Activated CD4-positive, alpha-beta T cell treated with anti-CD3 and anti-CD28 coated beads, Interleukin-2, Interleukin-6, amounts not matched to agents 100 ng/mL and 50 ng/mL, durations not matched to agents 16 hours and 8 hours (primary cell): Measurements from ENCODE around the gene OLFM1.
A peak's percentile ranks its signal among the peaks of the same experiment; 100 is the strongest.
"Not testable (repeated sequence)": the region's sequence is repeated elsewhere in the genome, so short reads cannot be mapped to it uniquely, and the experiment has no call there.

Source experiments
- DNase-seq: peaks from one replicate; pipeline ENCODE4 v3.0.0-alpha.2; 2020

The OLFM1 gene

GRCh38 chr9:135156525-135157510 lies 69.3 kb downstream of the OLFM1 start:
- DNase-seq, result peak; percentile 13

- DNase-seq, result no peak
Measured at GRCh38 chr9:135157856-135158563, 70.5 kb downstream of the OLFM1 start.

- no peak for DNase-seq
Measured at GRCh38 chr9:135158564-135158937, 71.1 kb downstream of the OLFM1 start.

- no peak for DNase-seq
Measured at GRCh38 chr9:135159801-135160200, 72.3 kb downstream of the OLFM1 start.

- DNase-seq, result no peak
Measured at GRCh38 chr9:135160862-135161261, 73.4 kb downstream of the OLFM1 start.

GRCh38 chr9:135162599-135162998 lies 75.1 kb downstream of the OLFM1 start:
- DNase-seq, result not testable (repeated sequence)

GRCh38 chr9:135163023-135163780 lies 75.7 kb downstream of the OLFM1 start:
- DNase-seq, result no peak

GRCh38 chr9:135164036-135164435 lies 76.6 kb downstream of the OLFM1 start:
- DNase-seq, result no peak

GRCh38 chr9:135165003-135165711 lies 77.7 kb downstream of the OLFM1 start:
- no peak for DNase-seq

- no peak for DNase-seq
Measured at GRCh38 chr9:135165756-135166519, 78.5 kb downstream of the OLFM1 start.

GRCh38 chr9:135166565-135166964 lies 79.1 kb downstream of the OLFM1 start:
- DNase-seq, result no peak

GRCh38 chr9:135167356-135167755 lies 79.9 kb downstream of the OLFM1 start:
- DNase-seq, result no peak

- DNase-seq, result no peak
Measured at GRCh38 chr9:135167849-135168655, 80.6 kb downstream of the OLFM1 start.

- DNase-seq, result no peak
Measured at GRCh38 chr9:135169709-135170226, 82.3 kb downstream of the OLFM1 start.

GRCh38 chr9:135170535-135170934 lies 83.1 kb downstream of the OLFM1 start:
- DNase-seq, result no peak
